SIG-M5 treated with dmso at 0.1 percent for 504 hours (cell line): Measurements from ENCODE around the gene COMP.
"Not testable (repeated sequence)": the region's sequence is repeated elsewhere in the genome, so short reads cannot be mapped to it uniquely, and the experiment has no call there.

Source experiments
- DNase-seq: peaks from one replicate; lab custom pipeline; 2025; ENCODE audit not compliant: unreplicated experiment; lab: John Stamatoyannopoulos, UW

COMP gene

GRCh38 chr19:18790566-18791314 lies at the start of gene COMP:
TSS of gene COMP (minus strand) at chr19:18791305. CDS start at chr19:18791269, 36 bp downstream.
- DNase-seq, result no peak

DNA sequence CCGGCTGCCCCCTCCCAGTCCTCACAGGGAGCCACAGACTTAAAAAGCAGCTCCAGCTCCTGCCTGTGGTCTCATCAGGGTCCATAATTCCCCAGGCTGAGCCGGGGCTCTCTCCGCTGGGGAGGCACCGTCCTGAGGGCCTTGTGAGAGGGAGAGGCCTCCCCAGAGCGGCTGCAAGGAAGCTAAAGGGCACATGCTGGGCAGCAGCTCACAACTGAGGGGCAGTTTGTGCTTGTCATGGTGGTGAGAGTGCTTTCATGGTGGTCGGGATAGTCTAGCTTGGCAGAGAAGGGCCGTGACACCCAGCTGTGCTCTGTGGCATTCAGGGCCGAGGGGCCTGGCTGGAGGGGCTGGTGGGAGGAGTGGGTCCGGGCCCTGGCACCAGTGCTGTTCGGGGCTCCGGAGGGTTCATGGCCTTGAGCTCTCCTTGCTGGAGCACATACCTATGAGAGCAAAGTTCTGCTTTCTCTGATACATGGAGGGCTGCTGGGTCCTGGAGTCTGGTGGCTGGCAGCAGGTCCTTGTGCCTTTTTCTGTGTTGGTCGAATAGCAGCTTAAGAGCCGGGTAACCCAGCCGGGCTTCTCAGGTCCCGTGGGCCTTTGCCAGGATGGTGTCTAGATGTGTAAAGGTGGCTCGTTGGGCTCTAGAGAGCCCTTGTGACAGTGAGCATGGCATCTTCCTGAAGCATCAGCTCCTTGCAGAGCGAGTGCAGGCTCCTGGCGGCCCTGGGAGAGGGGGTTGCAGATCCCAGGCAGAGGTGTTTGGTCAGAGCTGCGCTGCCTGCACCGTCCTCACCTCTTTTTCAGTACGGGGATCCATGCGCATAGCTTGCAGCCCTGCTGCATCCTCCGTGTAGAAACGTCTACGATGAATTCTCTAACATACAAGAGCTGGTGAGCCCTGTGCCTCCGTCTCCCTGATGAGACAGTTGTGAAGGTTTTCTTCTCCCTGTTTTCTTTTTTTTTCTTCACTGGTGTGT lies 49.5 kb upstream of the COMP start:
- DNase-seq, result no peak

DNA sequence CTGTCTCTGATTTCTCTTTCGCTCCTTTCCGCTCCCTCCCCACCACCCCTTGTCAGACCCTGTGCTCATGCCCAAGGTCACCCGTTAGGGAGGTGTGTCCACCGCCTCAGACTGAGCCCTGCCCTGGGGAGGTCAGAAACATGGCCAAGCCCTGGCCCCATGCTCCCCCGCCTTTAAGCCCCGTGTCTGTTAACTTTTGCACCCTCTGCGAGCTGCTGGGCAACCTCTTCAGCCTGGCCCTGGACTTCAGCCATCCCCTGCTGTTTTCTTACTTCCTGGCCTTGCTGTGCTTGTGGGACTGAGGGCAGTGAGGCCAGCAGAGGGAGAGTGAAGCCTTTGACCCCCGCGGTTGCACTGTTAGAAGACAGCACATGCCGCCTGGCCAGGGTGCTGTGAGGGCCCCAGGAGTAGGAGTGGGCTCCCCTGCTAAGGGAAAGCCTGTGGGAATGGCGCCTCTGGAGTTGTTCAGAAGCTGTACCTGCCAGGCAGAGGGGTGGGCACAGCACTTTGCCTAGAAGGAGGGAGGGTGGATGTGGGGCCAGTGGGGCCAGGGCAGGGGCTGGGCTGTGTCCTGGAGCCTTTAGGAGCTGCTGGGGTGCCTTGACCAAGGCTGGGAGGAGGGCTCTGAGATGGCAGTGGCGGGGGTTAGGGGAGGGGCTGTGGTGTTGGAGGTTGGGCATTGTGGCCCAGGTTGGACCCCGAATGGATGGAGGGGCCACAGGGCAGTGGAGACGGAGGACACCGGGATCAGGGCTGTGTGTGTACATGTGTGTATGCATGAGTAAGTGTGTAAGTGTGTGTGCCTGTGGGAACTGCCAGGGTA lies 48.6 kb upstream of the COMP start:
- DNase-seq, result no peak

- no peak for DNase-seq
These were observed 43.5 kb upstream of the COMP start for GRCh38 chr19:18834644-18834984.

- DNase-seq, result peak; percentile 19
These were observed 42.9 kb upstream of the COMP start for GRCh38 chr19:18833849-18834643.

- DNase-seq, result peak; percentile 16
These were observed 42.0 kb upstream of the COMP start for GRCh38 chr19:18833141-18833476.

DNA sequence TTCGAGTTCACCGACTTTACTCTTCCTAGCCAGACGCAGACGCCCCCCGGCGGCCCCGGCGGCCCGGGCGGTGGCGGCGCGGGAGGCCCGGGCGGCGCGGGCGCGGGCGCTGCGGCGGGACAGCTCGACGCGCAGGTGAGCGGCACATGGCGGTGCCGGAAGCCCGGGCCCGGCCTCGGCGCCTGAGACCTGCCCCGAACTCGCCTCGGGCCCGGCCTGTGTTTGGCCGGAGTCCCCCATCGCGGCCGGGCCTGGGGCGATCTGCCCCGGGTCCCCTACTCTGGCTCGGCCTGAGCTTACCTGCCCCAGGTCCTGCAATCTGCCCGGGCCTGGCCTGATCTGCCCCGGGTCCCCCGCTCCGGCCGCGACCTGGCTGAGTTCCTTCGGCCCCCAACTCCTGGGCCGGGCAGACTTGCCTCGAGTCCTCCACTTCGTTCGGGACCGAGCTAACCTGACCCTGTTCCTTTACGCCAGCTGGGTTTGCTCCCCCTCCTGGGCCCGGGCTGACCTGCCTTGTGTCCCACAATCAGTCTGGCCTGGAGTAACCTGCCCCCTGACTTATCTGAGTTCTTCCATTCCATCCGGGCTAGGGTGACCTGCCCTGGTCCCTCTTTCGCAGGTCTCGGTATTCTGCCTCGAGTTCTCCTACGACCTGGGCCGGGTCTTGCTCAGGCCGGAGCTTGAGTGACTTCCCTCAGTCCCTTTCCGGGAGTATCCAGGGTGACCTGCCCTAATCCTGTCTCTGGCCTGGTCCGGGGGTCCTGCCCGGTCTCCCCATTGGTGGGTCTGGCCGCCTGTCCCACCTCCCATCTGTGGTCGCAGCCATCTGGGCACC lies 41.4 kb upstream of the COMP start:
- DNase-seq, result peak; percentile 5

DNA sequence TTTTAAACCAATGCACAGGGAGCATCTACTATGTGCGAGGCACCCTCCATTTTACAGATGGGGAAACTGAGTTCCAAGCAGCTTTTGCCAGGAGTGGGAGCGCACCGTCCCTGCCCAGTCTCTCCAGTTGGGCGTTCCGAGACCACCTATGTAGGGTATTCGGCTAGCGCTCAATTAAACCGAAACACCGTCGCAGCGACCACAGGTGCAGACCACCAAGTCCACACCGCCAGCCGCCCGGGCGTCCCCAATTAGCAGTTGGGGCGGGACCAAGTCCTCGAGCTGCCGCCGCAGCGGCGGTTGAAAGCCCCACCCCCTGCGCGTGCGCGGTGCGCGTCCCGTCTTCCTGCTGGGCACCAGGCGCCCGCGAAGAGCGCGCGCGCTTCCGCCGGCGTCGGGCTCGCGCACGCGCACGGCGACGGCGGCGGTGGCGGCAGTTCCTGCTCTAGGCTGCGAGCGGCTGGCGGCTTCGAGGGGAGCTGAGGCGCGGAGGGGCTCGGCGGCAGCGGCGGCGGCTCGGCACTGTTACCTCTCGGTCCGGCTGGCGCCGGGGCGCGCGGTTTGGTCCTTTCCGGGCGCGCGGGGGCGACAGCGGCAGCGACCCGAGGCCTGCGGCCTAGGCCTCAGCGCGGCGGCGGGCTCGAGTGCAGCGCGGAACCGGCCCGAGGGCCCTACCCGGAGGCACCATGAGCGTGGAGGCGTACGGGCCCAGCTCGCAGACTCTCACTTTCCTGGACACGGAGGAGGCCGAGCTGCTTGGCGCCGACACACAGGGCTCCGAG lies 40.6 kb upstream of the COMP start, which contains the start of gene UPF1:
Gene UPF1 (plus strand): TSS at position 436 of the 782 bp plus-strand sequence. CDS start 251 bp downstream, at position 687.
- DNase-seq, result peak; percentile 81

DNA sequence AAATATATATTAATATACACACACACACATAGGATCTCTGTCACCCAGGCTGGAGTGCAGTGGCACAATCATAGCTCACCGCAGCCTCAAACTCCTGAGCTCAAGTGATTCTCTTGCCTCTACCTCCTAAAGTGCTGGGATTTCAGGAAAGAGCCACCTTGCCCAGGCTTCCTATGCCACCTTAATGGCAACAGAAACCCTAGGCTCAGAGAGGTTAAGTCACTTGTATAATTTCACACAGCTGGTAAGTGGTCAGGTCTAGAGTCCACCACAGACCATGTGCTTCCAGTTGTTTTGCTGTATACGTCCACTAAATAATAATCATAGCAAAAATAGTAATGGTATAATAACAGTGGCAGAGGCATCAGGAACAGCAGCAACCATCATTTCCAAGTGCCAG lies 39.4 kb upstream of the COMP start:
- no peak for DNase-seq

DNA sequence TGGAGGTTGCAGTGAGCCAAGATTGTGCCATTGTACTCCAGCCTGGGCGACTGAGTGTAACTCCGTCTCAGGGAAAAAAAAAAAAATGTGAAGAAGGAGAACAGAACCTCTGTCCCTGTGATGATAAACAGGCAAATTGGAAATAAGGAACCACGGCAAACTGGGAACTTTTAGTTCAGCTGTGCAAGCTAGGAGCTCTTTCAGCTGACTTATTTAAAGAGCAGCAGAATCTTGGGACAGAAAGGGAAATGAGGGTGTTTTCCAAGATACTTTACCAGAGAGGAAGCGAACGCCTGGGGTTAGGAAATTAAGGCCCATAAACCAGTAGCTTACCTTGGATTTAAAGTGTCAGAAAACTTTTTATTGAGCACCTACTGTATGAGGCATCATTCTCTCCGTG lies 37.7 kb upstream of the COMP start:
- DNase-seq, result no peak

- no peak for DNase-seq
These were observed 26.5 kb upstream of the COMP start for GRCh38 chr19:18817574-18817973.

- not testable (repeated sequence) for DNase-seq
These were observed 25.5 kb upstream of the COMP start for GRCh38 chr19:18816645-18817044.

- DNase-seq, result no peak
These were observed 24.6 kb upstream of the COMP start for GRCh38 chr19:18815673-18816072.

DNA sequence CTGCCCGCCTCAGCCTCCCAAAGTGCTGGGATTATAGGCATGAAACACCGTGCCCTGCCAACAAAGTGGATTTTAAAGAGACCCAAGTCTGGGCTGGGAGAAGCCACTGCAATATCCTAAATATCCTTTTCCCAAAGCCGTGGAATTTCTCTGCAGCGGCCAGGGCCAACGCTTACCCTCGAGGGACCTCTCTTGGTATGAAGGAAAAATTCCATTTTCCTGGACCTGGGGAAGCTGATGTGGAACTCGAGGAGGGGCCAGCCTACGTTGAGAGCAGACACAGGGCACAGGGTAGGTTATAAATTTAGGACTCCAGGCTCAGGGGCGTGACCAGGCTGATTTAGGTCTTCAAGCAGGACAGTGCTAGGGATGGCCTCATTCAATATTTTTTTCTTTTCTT lies 23.0 kb upstream of the COMP start:
- DNase-seq, result no peak

GRCh38 chr19:18811638-18812037 lies 20.5 kb upstream of the COMP start:
- not testable (repeated sequence) for DNase-seq

DNA sequence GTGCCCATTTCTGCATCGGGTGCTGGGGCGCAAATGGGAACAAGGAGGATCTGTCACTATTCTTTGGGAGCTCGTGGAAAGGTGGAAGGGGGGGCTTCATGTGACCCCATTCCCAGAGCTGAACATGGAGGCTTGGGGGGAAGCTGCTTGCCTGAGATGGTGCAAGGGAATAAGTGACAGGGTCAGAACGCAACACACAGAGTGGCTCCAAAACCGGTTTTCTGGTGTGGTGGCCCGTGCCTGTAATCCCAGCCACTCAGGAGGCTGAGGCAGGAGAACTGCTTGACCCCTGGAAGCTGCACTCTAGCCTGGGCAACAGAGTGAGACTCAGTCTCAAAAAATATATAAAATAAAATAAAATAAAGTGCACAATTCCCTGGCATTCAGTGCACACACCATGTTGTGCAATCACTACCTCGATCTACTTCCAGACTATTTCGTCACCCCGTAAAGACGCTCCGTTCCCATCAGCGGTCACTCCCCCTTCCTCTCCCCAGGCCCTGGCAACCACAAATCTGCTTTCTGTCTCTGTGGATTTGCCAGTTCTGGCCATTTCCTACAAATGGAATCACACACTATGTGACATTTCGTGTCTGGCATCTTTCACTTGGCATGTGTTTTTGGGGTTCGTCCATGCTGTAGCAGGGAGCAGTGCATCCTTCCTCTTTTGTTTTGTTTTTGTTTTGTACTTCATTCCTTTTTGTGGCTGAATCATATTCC lies 18.2 kb upstream of the COMP start:
- peak; percentile 64 for DNase-seq

GRCh38 chr19:18807861-18808331 lies 16.8 kb upstream of the COMP start:
- DNase-seq, result no peak

- no peak for DNase-seq
These were observed 13.5 kb upstream of the COMP start for GRCh38 chr19:18804643-18805042.
